Stimulated activated memory B cell treated with anti-CD40 and anti-IgM and Interleukin-4, amounts not matched to agents 10 μg/mL and 1 μg/mL and 100 μg/mL, for 72 hours (primary cell): ENCODE data around the gene FRMD3.

Experiments used
- ATAC-seq: fragments of 150-1000 bp; cut with Tn5 transposase; 2 replicates; pipeline ENCODE4 v1.10.0; 2021
- H3K27ac Mint-ChIP-seq: one replicate; pipeline ENCODE4 v1.8.0; 2022; ENCODE audit warnings: mild to moderate bottlenecking, mixed read lengths
- H3K27me3 Mint-ChIP-seq: one replicate; pipeline ENCODE4 v1.8.0; 2022; ENCODE audit warnings: mixed read lengths
- H3K36me3 Mint-ChIP-seq: one replicate; pipeline ENCODE4 v1.8.0; 2022; ENCODE audit warnings: mixed read lengths
- H3K4me1 Mint-ChIP-seq: one replicate; pipeline ENCODE4 v1.8.0; 2022; ENCODE audit warnings: mixed read lengths
- H3K4me3 Mint-ChIP-seq: one replicate; pipeline ENCODE4 v1.8.0; 2022; ENCODE audit warnings: mild to moderate bottlenecking, moderate library complexity, mixed read lengths
- H3K9me3 Mint-ChIP-seq: one replicate; pipeline ENCODE4 v1.8.0; 2022; ENCODE audit warnings: mixed read lengths

Gene FRMD3

DNA sequence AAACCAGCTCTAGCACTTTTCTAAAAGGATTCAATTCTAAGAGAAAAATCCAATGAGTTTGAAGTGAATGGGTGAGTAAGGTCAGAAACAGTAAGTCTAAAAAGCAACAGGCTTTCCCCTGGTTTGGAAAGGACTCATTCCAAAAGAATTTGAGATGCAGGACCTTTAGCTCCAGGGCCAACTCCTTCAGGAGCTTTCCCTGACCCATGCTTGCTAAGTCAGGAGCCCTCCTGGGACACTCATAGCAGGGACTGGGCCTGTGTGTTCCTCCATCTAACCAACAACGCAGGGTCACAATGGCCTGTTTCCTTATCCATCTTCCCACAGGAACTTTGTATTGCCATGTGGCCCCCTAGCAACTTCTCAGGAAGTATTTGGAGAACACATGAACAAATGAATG is 198.8 kb downstream of the FRMD3 start:
- Mint-ChIP-seq H3K27me3 (no peaks in the 10 kb centered on the region), H3K36me3 (peaks cover 14% of the 10 kb centered on the region), H3K4me1 (no peaks in the 10 kb centered on the region), H3K4me3 (no peak overlapping the region), H3K27ac (no peak overlapping the region), H3K9me3 (no peaks in the 10 kb centered on the region)
- ATAC-seq: no peak

DNA sequence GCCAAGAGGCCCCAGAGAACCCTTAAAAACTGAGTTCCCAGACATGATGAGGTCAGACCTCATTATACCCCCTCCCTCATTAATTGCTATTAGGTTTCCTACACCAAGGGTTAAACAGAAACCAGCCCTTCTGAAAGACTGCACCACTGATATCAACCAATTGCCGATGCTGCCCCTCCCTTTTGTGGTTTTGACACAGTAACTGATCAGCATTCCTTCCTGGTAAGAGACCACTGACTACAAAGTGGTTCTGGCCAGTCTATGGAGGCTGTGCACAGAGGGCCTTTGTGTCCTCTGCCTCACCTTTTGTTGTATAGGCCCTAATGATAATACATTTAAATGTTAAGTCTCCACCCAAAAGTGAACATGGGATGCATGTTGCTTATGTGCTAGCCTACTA is 201.5 kb downstream of the FRMD3 start:
- Mint-ChIP-seq H3K27me3 (no peaks in the 10 kb centered on the region), H3K27ac (no peak overlapping the region)
- ATAC-seq: no peak

DNA sequence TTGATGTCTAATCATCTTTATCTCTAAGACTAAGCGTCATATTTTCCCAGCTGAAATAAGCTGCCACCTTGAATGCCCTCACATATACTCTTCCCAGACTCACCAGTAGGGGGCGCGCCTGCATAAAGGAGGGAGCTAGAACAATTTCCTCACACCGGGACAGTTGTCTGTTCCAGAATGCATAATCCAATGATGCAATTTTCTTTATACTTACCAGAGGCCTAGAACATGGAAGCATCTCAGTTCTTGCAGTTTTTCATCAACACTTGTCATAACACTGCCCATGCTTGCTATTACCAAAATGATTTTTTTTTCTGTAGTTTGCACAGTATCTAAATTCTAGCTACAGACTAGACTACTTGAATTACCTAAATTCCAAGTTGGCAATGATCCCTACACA is 203.9 kb downstream of the FRMD3 start:
- peak; percentile 44 for ATAC-seq
- no peaks in the 10 kb centered on the region for H3K27me3 Mint-ChIP-seq

More for the DNA sequence above, 201.5 kb downstream of the FRMD3 start:
- Mint-ChIP-seq H3K9me3 (no peaks in the 10 kb centered on the region), H3K4me3 (no peak overlapping the region), H3K36me3 (peaks cover 10% of the 10 kb centered on the region), H3K4me1 (no peaks in the 10 kb centered on the region)

DNA sequence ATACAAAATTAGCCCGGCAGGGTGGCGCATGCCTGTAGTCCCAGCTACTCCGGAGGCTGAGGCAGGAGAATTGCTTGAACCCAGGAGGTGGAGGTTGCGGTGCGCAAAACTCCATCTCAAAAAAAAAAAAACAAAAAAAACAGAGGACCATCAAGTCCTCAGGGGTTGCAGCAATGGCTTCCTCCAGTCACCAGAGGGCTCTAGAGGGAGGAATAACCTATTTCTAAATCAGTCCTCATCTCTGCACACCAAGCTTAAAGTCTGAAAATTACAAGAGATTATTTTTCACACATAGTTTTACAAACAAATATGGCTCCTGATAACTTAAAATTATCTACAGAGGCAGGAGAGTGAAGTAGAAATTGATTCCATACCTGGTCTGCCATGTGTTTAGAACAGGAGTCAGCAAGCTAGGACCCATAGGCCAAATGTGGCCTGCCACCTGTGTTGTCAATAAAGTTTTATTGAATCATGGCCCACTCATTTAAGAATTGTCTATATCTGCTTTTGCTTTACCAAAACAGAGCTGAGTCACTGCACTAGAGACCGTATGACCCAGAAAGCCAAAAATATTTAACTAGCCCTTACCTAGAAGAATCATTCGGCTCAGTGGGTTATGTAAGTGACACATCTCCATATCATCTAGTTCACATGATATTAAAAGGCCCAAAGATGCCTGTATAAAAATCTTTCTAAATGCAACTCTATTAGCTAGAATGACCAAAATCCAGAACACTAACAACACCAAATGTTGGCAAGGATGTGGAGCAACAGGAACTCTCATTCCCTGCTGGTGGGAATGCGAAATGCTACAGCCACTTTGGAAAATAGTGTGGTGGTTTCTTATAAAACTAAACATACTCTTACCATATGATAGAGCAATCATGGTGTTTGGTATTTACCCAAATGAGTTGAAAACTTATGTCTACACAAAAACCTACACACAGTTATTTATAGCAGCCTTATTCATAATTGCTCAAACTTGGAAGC is 207.7 kb downstream of the FRMD3 start:
- Mint-ChIP-seq H3K36me3 (no peaks in the 10 kb centered on the region), H3K27ac (no peak overlapping the region), H3K27me3 (no peaks in the 10 kb centered on the region), H3K4me1 (no peaks in the 10 kb centered on the region), H3K9me3 (no peaks in the 10 kb centered on the region), H3K4me3 (no peak overlapping the region)
- ATAC-seq: no peak

More for the DNA sequence above, 203.9 kb downstream of the FRMD3 start:
- Mint-ChIP-seq H3K4me1 (no peaks in the 10 kb centered on the region), H3K4me3 (no peak overlapping the region), H3K27ac (no peak overlapping the region), H3K9me3 (no peaks in the 10 kb centered on the region), H3K36me3 (no peaks in the 10 kb centered on the region)

DNA sequence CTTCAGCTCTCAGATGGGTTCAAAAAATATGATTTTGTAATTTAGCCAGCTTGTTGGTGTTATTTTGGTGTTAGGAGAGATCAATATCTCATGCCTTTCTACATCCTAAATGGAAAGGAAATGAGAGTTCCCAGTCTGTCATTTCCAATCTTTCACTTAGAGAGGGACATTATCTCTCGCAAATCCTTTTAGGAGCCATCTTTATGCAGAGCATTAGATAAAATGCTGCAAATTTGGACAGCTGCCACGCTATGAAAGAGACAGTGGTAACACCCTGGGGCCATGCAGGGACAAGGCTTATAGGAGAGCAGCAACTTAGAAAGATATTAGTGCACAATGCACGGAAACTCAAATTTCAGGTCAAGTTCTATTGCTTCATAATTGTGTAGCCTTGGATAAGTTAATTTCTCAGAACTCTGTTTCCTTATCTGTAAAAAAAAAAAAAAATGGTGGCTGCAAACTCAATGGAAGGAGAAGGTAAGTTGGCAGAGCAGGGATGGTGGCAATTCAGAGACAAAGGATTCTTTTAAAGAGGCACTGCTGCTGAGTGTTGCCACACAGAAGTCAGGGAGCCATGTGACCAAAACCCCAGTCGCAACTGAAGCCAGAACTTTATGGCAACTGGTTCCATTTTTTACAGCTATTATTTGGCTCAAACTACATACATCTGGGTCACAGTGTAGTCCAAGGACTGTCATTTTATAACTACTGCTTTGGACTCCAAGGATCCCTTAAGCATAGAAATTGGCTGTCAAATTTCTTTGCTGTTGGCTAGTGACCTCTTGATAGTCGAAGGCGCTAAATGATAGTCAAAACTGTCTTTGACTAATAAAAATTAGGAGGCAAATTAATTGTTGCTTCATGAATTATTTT is 210.2 kb downstream of the FRMD3 start:
- Mint-ChIP-seq H3K9me3 (no peaks in the 10 kb centered on the region), H3K4me3 (no peak overlapping the region), H3K4me1 (no peaks in the 10 kb centered on the region), H3K27me3 (no peaks in the 10 kb centered on the region), H3K27ac (no peak overlapping the region), H3K36me3 (no peaks in the 10 kb centered on the region)
- ATAC-seq: no peak

DNA sequence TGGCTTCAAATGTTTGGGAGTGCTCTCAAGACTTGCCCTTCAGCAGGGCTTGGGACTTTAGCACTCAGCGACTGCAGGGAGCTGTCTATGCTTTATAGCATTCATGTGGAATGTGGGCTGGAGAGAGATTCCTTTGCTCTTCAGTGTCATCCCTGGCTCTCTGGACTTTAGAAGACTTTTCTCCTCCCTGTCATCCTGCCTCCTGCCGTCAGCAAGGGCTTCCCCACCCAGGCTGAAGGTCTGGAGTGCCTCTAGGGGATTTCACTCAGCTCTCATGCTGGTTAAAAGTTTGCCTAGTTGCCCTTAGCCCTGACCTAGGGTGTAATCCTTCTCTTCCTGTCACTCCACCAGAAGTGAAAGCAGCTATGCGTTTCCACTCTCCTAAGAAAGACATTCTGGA is 210.9 kb downstream of the FRMD3 start:
- no peaks in the 10 kb centered on the region for H3K36me3 Mint-ChIP-seq
- H3K9me3 Mint-ChIP-seq: no peaks in the 10 kb centered on the region
- H3K27me3 Mint-ChIP-seq: no peaks in the 10 kb centered on the region
- H3K4me3 Mint-ChIP-seq: no peak overlapping the region
- no peak for ATAC-seq
- no peaks in the 10 kb centered on the region for H3K4me1 Mint-ChIP-seq
- H3K27ac Mint-ChIP-seq: no peak overlapping the region

DNA sequence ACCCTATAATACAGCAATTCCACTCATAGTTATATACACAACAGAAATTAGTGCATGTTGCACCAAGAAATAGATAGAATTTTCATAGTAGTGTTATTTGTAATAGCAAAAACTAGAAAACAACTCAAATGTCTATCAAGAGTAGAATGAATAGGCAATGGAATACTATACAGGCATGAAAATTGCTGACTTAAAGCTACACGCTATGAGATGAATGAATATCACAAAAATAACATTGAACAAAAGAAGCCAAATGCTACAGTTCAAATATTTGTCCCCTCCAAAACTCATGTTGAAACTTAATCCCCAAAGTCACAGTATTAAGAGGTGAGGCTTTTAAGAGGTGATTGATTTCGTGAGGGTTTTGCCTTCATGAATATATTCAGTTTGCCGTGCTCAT is 215.1 kb downstream of the FRMD3 start:
- H3K9me3 Mint-ChIP-seq: peaks cover 8% of the 10 kb centered on the region
- no peaks in the 10 kb centered on the region for H3K27me3 Mint-ChIP-seq
- no peaks in the 10 kb centered on the region for H3K36me3 Mint-ChIP-seq
- H3K27ac Mint-ChIP-seq: no peak overlapping the region
- H3K4me1 Mint-ChIP-seq: no peaks in the 10 kb centered on the region
- ATAC-seq: no peak
- no peak overlapping the region for H3K4me3 Mint-ChIP-seq

DNA sequence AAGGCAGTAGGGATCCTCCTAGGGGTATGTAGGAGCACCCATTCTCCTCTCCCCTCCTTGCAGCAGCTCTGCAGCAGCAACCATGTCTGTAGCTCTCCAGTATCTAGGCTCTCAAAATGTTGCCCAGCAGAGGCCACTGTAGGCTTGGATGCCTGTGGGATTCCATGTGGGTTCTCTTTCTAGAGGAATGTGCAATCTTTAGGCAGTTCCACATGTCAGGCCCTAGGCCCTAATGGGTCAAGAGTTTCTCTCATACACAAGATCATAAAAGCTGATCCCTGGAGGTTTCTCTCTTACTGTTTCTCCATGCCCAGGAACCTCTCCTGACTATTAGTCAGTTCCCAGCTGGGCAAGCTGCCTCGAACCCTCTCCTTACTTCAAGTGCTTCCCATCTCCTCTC is 215.8 kb downstream of the FRMD3 start:
- ATAC-seq: no peak
- H3K4me3 Mint-ChIP-seq: no peak overlapping the region
- H3K4me1 Mint-ChIP-seq: no peaks in the 10 kb centered on the region
- no peak overlapping the region for H3K27ac Mint-ChIP-seq
- peaks cover 8% of the 10 kb centered on the region for H3K9me3 Mint-ChIP-seq
- H3K27me3 Mint-ChIP-seq: no peaks in the 10 kb centered on the region
- no peaks in the 10 kb centered on the region for H3K36me3 Mint-ChIP-seq

DNA sequence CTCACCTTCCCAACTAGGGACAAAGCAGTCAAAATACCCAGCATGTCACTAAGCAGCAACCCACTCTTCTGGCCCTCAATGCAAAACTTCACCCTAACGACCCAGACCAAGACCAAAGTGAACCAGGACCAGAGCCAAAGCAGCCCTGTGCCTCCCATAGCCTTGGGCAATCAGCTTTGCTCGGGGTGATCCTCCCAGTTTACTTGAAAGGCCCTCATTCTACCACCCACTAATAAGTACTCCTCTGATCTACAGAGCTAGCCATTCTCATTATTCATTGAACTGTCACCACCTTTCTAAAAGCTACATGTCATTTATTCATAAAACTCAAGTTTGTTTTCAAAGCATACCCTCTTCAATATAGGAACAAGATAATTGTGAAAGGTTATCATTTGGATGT is 221.0 kb downstream of the FRMD3 start:
- Mint-ChIP-seq H3K4me1 (no peaks in the 10 kb centered on the region), H3K4me3 (no peak overlapping the region), H3K9me3 (peaks cover 8% of the 10 kb centered on the region), H3K27ac (no peak overlapping the region), H3K27me3 (no peaks in the 10 kb centered on the region), H3K36me3 (no peaks in the 10 kb centered on the region)
- ATAC-seq: peak; percentile 15

DNA sequence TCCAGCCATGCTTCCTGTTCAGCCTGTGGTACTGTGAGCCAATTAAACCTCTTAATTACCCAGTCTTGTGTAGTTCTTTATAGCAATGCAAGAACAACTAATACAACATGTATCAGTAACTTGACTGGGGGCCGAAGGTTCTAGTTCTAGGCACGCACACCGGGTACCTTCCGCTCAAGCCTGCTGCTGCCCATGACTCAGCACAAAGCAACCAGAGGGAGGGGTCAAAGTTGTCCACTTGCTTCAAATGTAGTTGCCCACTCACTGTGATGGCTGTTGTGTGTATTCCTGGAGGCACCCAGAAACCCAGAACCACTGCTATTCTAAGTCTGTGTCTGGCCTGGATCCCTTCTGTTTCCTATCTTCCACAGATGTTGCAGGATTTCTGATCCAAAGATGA is 222.6 kb downstream of the FRMD3 start:
- ATAC-seq: no peak
- no peaks in the 10 kb centered on the region for H3K4me1 Mint-ChIP-seq

DNA sequence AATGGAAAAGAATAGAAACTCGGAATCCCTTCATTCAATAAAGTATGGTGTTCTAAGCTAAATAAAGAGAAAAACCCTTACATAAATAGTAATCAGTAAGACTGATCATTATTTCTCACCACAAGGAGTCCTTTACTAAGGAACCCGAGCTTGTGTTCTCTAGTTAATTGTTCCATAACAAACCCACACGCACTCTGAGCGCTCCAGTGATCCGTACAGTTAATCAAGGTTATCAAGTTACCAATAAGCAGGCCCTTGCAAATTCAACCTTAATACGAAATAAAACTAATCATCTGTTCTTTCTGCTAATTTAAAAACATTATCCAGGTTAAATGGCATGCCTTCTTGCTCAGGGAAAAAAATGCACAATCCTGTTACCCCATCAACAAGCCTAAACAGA is 224.4 kb downstream of the FRMD3 start:
- Mint-ChIP-seq H3K36me3 (no peaks in the 10 kb centered on the region), H3K9me3 (no peaks in the 10 kb centered on the region), H3K4me3 (no peak overlapping the region), H3K27ac (no peak overlapping the region), H3K4me1 (no peaks in the 10 kb centered on the region), H3K27me3 (no peaks in the 10 kb centered on the region)
- ATAC-seq: no peak

More for the DNA sequence above, 222.6 kb downstream of the FRMD3 start:
- H3K27me3 Mint-ChIP-seq: no peaks in the 10 kb centered on the region
- no peaks in the 10 kb centered on the region for H3K36me3 Mint-ChIP-seq
- no peak overlapping the region for H3K4me3 Mint-ChIP-seq
- no peak overlapping the region for H3K27ac Mint-ChIP-seq
- H3K9me3 Mint-ChIP-seq: peaks cover 3% of the 10 kb centered on the region

DNA sequence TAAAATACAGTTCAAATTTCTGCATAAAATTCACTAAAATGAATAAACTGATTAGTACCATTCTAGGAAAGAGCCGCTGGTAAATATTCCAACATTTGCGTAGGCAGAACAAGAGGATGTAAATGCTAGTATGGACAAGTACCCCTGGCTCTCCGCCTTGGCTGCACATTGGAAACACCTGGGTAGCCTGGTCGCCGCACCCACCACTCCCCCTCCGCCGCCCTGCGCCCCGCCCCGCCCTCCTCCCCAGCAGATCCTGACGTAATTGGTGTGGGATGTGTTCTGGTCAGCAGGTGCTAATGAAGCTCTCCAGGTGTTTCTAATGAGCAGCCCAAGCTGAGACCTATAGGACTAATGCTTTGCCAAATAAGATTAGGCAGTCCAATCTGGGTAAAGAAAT is 225.7 kb downstream of the FRMD3 start:
- Mint-ChIP-seq H3K4me3 (no peak overlapping the region), H3K27ac (no peak overlapping the region), H3K9me3 (no peaks in the 10 kb centered on the region), H3K27me3 (no peaks in the 10 kb centered on the region), H3K4me1 (no peaks in the 10 kb centered on the region), H3K36me3 (no peaks in the 10 kb centered on the region)
- peak; percentile 27 for ATAC-seq

DNA sequence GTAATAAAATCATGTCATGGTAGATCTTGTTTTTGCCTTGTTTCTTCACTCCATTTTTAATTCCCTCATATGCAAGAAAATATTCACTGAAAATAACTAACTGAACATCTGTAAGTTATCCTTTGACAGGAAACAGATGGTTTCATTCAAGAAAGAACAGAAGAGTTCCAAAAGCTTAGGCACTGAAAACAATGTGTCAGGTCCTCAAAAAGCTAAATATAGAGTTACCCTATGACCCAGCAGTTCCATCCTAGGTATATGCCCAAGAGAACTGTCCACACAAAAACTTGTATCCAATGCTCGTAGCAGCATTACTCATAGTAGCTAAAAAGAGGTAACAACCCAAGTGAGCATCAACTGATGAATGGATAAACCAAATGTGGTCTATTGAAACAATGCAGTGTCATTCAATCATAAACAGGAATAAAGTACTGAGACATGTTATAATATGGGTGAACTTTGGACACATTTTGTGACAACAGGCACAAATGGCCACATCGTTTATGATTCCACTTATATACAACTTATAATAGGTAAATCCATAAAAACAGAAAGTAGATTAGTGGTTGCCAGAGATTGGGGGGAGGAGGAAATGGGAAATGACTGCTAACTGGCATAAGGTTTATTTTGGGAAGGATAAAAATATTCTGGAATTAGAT is 231.0 kb downstream of the FRMD3 start:
- no peak overlapping the region for H3K27ac Mint-ChIP-seq
- H3K4me3 Mint-ChIP-seq: no peak overlapping the region
- H3K36me3 Mint-ChIP-seq: no peaks in the 10 kb centered on the region
- no peaks in the 10 kb centered on the region for H3K27me3 Mint-ChIP-seq
- ATAC-seq: no peak
- H3K4me1 Mint-ChIP-seq: no peaks in the 10 kb centered on the region
- no peaks in the 10 kb centered on the region for H3K9me3 Mint-ChIP-seq

DNA sequence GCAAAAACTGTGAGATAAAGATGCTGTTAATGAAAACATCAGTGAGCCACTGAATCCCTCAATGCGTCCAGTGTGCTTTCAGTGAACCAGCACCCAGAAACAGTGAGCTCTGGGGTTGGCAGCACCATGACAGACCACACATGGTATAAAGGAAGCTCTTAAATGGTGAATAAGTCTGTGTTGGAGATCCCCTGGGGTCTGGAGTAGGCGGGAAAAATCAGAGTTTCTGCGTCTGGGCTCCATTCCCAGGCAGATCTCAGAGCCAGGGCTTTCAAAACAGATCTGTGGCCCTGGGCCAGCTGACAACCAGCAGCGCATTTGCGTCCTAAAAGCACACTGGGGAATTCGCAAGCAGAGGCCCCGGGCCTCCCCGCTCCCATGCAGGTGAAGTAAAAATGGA is 233.5 kb downstream of the FRMD3 start:
- no peaks in the 10 kb centered on the region for H3K9me3 Mint-ChIP-seq
- H3K36me3 Mint-ChIP-seq: no peaks in the 10 kb centered on the region
- ATAC-seq: no peak
- no peak overlapping the region for H3K4me3 Mint-ChIP-seq
- H3K27me3 Mint-ChIP-seq: no peaks in the 10 kb centered on the region
- H3K4me1 Mint-ChIP-seq: no peaks in the 10 kb centered on the region
- no peak overlapping the region for H3K27ac Mint-ChIP-seq

DNA sequence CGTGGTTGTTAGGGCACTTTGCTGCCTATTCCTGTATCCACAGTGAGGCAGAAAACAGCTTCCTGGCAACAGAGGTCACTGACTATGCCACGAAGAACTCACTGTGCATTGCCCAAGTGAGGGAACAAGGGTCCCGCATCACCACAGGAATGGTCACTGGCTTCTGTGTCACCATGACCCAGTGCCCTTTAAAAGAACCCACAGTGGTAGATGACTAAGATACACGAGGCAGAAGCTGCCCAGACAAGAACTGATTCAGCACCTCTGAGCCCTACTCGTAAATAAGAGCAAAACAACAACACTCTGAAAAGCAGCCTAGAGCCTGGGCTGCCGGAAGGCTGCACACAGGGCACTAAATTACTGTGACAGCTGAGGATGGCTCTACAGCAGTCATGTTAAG is 238.6 kb downstream of the FRMD3 start:
- no peak for ATAC-seq
- Mint-ChIP-seq H3K27ac (no peak overlapping the region), H3K4me3 (no peak overlapping the region), H3K4me1 (no peaks in the 10 kb centered on the region), H3K9me3 (no peaks in the 10 kb centered on the region), H3K27me3 (no peaks in the 10 kb centered on the region), H3K36me3 (peaks cover 13% of the 10 kb centered on the region)
